Measurements from ENCODE around the gene GATD1.
A peak's percentile ranks its signal among the peaks of the same experiment; 100 is the strongest.
"Not testable (repeated sequence)": the region's sequence is repeated elsewhere in the genome, so short reads cannot be mapped to it uniquely, and the experiment has no call there.

Gene GATD1

GRCh38 chr11:761526-762108, 15.7 kb downstream of the GATD1 start:
- no peak for DNase-seq

- DNase-seq, result no peak
Observed at GRCh38 chr11:760236-760635, 17.1 kb downstream of the GATD1 start.

- no peak for DNase-seq
Observed at GRCh38 chr11:749731-750130, 27.6 kb downstream of the GATD1 start.

GRCh38 chr11:748007-748359, 29.3 kb downstream of the GATD1 start:
- no peak for DNase-seq

GRCh38 chr11:747158-748006, 29.9 kb downstream of the GATD1 start, which contains the start of gene TALDO1:
Gene TALDO1 (plus strand): TSS chr11:747464. CDS start chr11:747482, 18 bp downstream.
- DNase-seq, result peak; percentile 62 to 77 (median 70)

- no peak for DNase-seq
Observed at GRCh38 chr11:746289-747157, 30.8 kb downstream of the GATD1 start.

GRCh38 chr11:745428-745827, 31.9 kb downstream of the GATD1 start:
- DNase-seq, result no peak

- DNase-seq, result no peak
Observed at GRCh38 chr11:742571-743201, 34.6 kb downstream of the GATD1 start.

- no peak for DNase-seq
Observed at GRCh38 chr11:742156-742546, 35.1 kb downstream of the GATD1 start.

GRCh38 chr11:737899-738298, 39.4 kb downstream of the GATD1 start:
- DNase-seq, result not testable (repeated sequence)

GRCh38 chr11:737366-737765, 39.9 kb downstream of the GATD1 start:
- DNase-seq, result no peak

- not testable (repeated sequence) for DNase-seq
Observed at GRCh38 chr11:734541-734940, 42.7 kb downstream of the GATD1 start.

- no peak for DNase-seq
Observed at GRCh38 chr11:733072-733471, 44.2 kb downstream of the GATD1 start.

GRCh38 chr11:729492-730074, 47.7 kb downstream of the GATD1 start:
- DNase-seq, result no peak

- no peak for DNase-seq
Observed at GRCh38 chr11:728901-729491, 48.3 kb downstream of the GATD1 start.

- DNase-seq, result peak; percentile 67 to 75 (median 68)
Observed at GRCh38 chr11:727859-728748, 49.2 kb downstream of the GATD1 start.

GRCh38 chr11:727281-727701, 50.0 kb downstream of the GATD1 start:
- no peak for DNase-seq

GRCh38 chr11:726278-727220, 50.7 kb downstream of the GATD1 start:
- peak in 1 of 4 experiments; percentile 38 for DNase-seq

GRCh38 chr11:725624-726202, 51.6 kb downstream of the GATD1 start:
- DNase-seq, result no peak
